AG09309 (cell line): ENCODE data around the gene COL12A1.

Source experiments
- DNase-seq: peaks from one replicate; pipeline ENCODE4 v3.0.0-alpha.2; 2010; ENCODE audit warnings: low read depth
- H3K4me3 ChIP-seq: 2 replicates; pipeline ENCODE4 v1.5.1; 2011; ENCODE audit warnings: mild to moderate bottlenecking, low read depth, low read length, moderate library complexity; ENCODE audit not compliant: control insufficient read depth
- TF ChIP-seq, protein P1 (sequence below): IDR thresholded peaks from 2 replicates; pipeline ENCODE4 v1.5.1; 2011; ENCODE audit warnings: mild to moderate bottlenecking, low read depth, low read length, inconsistent platforms; ENCODE audit not compliant: insufficient read depth, control insufficient read depth; ENCODE audit errors: missing control alignments

Gene COL12A1

DNA sequence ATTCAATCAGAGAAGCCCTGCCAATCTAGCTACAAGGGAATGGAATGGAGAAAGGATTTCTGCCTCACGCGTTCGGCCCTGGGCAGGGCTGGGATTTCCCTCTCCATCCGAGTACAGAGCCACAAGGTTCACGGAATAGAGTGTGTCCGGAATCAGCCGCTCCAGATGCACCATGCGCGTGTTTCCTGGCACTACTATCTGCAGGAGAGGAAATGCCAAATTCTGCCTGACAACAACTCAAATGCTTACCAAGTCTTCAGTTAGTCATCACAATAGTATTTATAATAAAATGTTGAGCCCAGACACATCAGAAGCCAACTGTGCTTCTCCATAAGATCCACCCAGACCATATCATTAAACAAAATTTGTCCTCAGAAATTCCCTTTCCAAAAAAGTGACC lies 75.1 kb downstream of the COL12A1 start:
- TF ChIP-seq, protein P1, sequence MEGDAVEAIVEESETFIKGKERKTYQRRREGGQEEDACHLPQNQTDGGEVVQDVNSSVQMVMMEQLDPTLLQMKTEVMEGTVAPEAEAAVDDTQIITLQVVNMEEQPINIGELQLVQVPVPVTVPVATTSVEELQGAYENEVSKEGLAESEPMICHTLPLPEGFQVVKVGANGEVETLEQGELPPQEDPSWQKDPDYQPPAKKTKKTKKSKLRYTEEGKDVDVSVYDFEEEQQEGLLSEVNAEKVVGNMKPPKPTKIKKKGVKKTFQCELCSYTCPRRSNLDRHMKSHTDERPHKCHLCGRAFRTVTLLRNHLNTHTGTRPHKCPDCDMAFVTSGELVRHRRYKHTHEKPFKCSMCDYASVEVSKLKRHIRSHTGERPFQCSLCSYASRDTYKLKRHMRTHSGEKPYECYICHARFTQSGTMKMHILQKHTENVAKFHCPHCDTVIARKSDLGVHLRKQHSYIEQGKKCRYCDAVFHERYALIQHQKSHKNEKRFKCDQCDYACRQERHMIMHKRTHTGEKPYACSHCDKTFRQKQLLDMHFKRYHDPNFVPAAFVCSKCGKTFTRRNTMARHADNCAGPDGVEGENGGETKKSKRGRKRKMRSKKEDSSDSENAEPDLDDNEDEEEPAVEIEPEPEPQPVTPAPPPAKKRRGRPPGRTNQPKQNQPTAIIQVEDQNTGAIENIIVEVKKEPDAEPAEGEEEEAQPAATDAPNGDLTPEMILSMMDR: no peak
- H3K4me3 ChIP-seq: no peak overlapping the region
- peak; percentile 64 for DNase-seq

DNA sequence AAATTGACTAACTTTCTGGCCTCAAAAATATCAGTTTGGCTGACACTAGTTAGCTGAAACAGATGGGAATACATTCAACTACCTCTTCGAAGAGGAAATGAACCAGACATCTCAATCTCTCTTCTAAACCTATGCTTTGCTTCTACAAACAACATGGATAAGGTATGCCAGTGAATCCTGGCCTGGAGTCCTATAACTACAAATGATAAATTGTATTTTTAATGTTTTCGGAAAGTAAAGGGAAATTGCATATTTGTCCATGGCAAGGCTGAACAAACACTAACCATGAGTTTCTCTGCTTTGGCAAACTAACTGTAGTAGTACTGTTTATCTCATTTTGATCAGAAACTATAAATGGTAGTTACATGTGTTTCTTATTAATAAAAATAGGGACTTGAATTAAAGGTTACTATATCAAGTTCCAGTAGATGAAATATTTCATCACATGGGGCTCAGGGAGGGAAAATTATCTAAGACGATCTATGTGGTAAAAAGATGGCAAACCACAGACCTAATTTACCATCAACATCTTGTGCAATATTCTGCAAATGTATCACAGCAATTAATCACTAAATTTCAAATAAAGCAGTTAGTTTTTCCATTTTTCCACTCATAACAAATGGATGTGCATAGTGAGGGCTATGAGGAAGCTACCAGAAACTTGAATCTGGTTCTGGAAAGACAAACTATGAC lies 76.8 kb downstream of the COL12A1 start:
- DNase-seq: peak; percentile 65
- TF ChIP-seq, protein P1: no peak
- no peak overlapping the region for H3K4me3 ChIP-seq

DNA sequence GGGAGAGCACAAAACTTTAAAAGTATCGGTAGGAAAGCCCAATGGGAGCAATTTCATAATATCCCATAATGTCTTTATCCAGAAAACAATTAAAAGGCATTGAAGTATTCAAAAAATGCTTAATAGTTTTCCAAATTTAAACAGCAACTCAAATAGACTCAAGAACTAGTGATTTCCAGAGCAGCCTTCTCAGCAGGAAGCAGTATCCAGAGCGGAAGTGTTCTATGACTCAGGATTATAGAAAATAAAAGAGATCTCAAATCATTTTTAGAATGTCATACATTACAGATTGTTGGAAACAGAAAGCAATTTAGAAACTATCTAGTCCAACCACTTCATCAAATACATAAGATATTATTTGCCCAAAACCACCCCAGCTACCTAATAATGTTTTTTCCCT lies 79.3 kb downstream of the COL12A1 start:
- no peak for DNase-seq
- TF ChIP-seq, protein P1: no peak
- H3K4me3 ChIP-seq: no peak overlapping the region

DNA sequence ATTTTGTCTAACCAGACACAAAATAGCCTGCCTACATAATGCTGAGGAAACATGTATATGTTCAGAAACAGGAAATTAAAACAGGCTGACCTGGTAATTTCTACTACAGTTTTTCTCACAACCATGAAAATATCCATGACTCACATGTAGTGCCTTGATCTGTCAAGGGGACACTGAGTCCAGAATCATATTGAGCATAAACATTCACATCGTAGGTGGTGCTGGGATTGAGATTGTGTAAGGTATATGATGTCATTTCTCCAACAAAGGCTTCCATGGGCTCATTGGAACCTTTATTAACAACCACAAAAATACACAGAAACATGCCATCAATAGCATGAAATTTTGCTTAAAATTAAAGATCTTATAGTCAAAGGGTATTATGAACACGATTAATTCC lies 80.9 kb downstream of the COL12A1 start:
- DNase-seq: no peak
- no peak overlapping the region for H3K4me3 ChIP-seq
- TF ChIP-seq, protein P1: no peak

DNA sequence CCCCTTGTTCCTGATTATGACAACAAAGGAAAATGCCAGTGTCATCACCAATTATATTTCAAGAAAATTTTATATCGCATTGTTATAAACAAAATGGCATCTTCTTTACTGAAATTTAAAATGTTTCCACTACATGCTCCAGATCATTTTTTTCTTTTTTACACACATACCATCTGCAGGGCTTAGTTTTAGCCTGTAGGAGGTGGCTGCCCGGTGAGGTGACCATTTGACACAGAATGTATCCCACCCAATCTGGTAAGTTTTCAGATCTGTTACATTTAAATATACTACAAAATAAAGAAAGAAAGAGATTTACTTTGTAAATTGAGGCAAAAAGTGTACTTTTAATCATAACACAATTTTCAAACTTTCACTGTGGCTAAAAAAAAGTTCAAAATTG lies 81.8 kb downstream of the COL12A1 start:
- DNase-seq: no peak
- TF ChIP-seq, protein P1: no peak
- no peak overlapping the region for H3K4me3 ChIP-seq

DNA sequence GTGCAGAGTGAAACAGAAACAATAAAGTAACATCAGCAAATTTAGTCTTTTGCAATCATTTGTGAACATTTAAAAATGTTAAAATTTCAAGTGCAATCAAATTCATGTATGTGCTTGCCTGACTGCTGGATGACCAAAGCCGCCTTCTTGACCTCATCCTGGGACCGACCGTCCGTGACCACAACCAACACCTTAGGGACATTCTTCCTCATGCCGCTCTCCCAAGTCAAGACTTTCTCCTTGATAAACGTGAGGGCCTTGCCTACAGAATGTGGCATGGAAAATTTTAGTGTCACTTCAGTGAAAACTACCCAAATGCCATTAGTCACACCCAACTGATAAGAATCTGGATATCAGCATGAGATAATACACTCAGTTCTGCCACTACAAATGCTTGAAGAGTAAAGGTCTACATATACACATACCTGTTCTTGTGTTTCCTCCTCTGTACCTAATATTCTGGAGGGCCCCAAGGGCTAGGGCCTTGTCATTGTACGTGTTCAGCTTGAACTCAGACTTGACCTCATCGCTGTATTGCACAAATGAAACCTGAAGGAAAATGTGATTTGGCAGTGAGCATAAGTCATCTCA lies 86.8 kb downstream of the COL12A1 start:
- TF ChIP-seq, protein P1: no peak
- no peak overlapping the region for H3K4me3 ChIP-seq
- no peak for DNase-seq
